HuH-7.5 (cell line): ENCODE results near the gene TMEM231.

Source experiments
- DNase-seq: peaks from one replicate; pipeline ENCODE4 v3.0.0; 2011; ENCODE audit warnings: low spot score

Gene TMEM231

GRCh38 chr16:75488322-75488721 is 67.7 kb downstream of the TMEM231 start:
- no peak for DNase-seq
